Limb (tissue), 2 donors: ENCODE data around the gene ACOT9.
"Not testable (repeated sequence)": the region's sequence is repeated elsewhere in the genome, so short reads cannot be mapped to it uniquely, and the experiment has no call there.

Experiments
- DNase-seq, 2 donors: peaks; one replicate each; pipeline ENCODE4 v3.0.0-alpha.2; 2016; ENCODE audit errors: extremely low spot score in 2 of 2

ACOT9 gene

GRCh38 chrX:23699636-23700194 is 43.4 kb downstream of the ACOT9 start:
- no peak for DNase-seq

- DNase-seq: peak; percentile 25 to 50
Measured at GRCh38 chrX:23694606-23695005, 48.5 kb downstream of the ACOT9 start.

- no peak for DNase-seq
Measured at GRCh38 chrX:23692166-23692565, 50.9 kb downstream of the ACOT9 start.

GRCh38 chrX:23676486-23676885 is 66.6 kb downstream of the ACOT9 start:
- DNase-seq: not testable (repeated sequence)

- DNase-seq: no peak
Measured at GRCh38 chrX:23673108-23673507, 70.0 kb downstream of the ACOT9 start.

GRCh38 chrX:23670528-23670927 is 72.5 kb downstream of the ACOT9 start:
- DNase-seq: no peak

GRCh38 chrX:23668335-23668734 is 74.7 kb downstream of the ACOT9 start:
- DNase-seq: no peak

- peak; percentile 76 to 92 for DNase-seq
Measured at GRCh38 chrX:23667239-23668177, 75.6 kb downstream of the ACOT9 start, which contains the start of gene PRDX4. PRDX4 (plus strand) TSS chrX:23667493; CDS start chrX:23667571, 78 bp downstream.

GRCh38 chrX:23666282-23666681 is 76.8 kb downstream of the ACOT9 start:
- DNase-seq: no peak

- DNase-seq: no peak
Measured at GRCh38 chrX:23664496-23664895, 78.6 kb downstream of the ACOT9 start.

- DNase-seq: no peak
Measured at GRCh38 chrX:23662853-23663252, 80.2 kb downstream of the ACOT9 start.

GRCh38 chrX:23662187-23662586 is 80.9 kb downstream of the ACOT9 start:
- no peak for DNase-seq

- no peak for DNase-seq
Measured at GRCh38 chrX:23661671-23662070, 81.4 kb downstream of the ACOT9 start.

GRCh38 chrX:23660766-23661132 is 82.3 kb downstream of the ACOT9 start:
- no peak for DNase-seq

- not testable (repeated sequence) for DNase-seq
Measured at GRCh38 chrX:23660083-23660765, 82.9 kb downstream of the ACOT9 start.

GRCh38 chrX:23659339-23659738 is 83.7 kb downstream of the ACOT9 start:
- no peak for DNase-seq

- DNase-seq: no peak
Measured at GRCh38 chrX:23656684-23657083, 86.4 kb downstream of the ACOT9 start.

- DNase-seq: no peak
Measured at GRCh38 chrX:23656091-23656490, 87.0 kb downstream of the ACOT9 start.
